Measurements from ENCODE around the gene COX19. TPM values are rescaled to one million over a fixed set of nuclear protein-coding genes. Genes with fewer than 3 reads are reported as not detected.
A peak's percentile ranks its signal among the peaks of the same experiment; 100 is the strongest.
"Not testable (repeated sequence)": the region's sequence is repeated elsewhere in the genome, so short reads cannot be mapped to it uniquely, and the experiment has no call there.

COX19 gene
- total RNA-seq, 1 experiment from 2014 or later = 12.3 TPM

DNA sequence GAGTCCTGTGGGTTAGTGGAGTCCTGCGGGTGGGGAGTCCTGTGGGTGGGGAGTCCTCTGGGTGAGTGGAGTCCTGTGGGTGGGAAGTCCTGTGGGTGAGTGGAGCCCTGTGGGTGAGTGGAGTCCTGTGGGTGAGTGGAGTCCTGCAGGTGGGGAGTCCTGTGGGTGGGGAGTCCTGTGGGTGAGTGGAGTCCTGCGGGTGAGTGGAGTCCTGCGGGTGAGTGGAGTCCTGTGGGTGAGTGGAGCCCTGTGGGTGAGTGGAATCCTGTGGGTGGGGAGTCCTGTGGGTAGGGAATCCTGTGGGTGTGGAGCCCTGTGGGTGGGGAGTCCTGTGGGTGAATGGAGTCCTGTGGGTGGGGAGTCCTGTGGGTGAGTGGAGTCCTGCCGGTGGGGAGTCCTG, 26.7 kb upstream of the COX19 start:
- H4K91ac ChIP-seq (ENCODE audit: insufficient read length, low read depth, low read length); H3K27ac ChIP-seq (ENCODE audit: insufficient read length, low read depth, low read length); H2BK20ac ChIP-seq (ENCODE audit: low read depth, low read length, poor library complexity, severe bottlenecking); H4K8ac ChIP-seq (replicated peaks; ENCODE audit: insufficient read length, low read depth, low read length); H3K27me3 Mint-ChIP-seq (ENCODE audit: low read depth); H2BK12ac ChIP-seq (ENCODE audit: insufficient read length, low read depth, low read length); H3T11ph ChIP-seq (ENCODE audit: low read length); H2BK15ac ChIP-seq (ENCODE audit: low read depth, low read length); H2AFZ ChIP-seq (ENCODE audit: low read length); H3K9ac ChIP-seq (ENCODE audit: extremely low read depth, insufficient read length, low read length); H4K5ac ChIP-seq (ENCODE audit: insufficient read length, low read depth, low read length); H2BK120ac ChIP-seq (ENCODE audit: low read depth, low read length, poor library complexity, severe bottlenecking); H3K4me2 ChIP-seq (ENCODE audit: insufficient read depth, insufficient read length, low read length); H3K56ac ChIP-seq (ENCODE audit: insufficient read length, low read depth, low read length); H3K4ac ChIP-seq (ENCODE audit: low read depth, low read length); H3K79me1 ChIP-seq (ENCODE audit: insufficient read depth, low read depth, low read length, poor library complexity, severe bottlenecking); DNase-seq; H3K9me3 ChIP-seq (ENCODE audit: control insufficient read depth, low read depth, low read length); H3K4me1 ChIP-seq (ENCODE audit: insufficient read depth, low read length); H3K27me3 ChIP-seq (ENCODE audit: insufficient read depth, low read length); H3K79me2 ChIP-seq (ENCODE audit: insufficient read depth, low read length); H3K27ac Mint-ChIP-seq; H2AK5ac ChIP-seq (ENCODE audit: insufficient read length, low read length); H3K14ac ChIP-seq (ENCODE audit: insufficient read depth, low read length); H3K23me2 ChIP-seq (ENCODE audit: insufficient read length, low read depth, low read length, poor library complexity, severe bottlenecking); H3K9me3 Mint-ChIP-seq; H4K20me1 ChIP-seq (ENCODE audit: control insufficient read depth, insufficient read depth, insufficient read length); H3K4me3 Mint-ChIP-seq; H3K18ac ChIP-seq (ENCODE audit: insufficient read length, low read depth, low read length); H3K23ac ChIP-seq (ENCODE audit: insufficient read length, low read depth, low read length); H2BK5ac ChIP-seq (ENCODE audit: insufficient read length, low read length): not testable (repeated sequence)
- no CpG with 5 or more reads among the region's 4 CpGs for WGBS (ENCODE audit: extremely low coverage, insufficient read length, low lambda C conversion rate)
- Mint-ChIP-seq H3K4me1 (peaks cover 2 to 18% of the 10 kb centered on the region in 2 experiments; a peak in 2 of 4 replicates), H3K36me3 (ENCODE audit: insufficient read depth in 1 of 3, low read depth in 3 of 3) (peaks cover 4 to 13% (median 9%) of the 10 kb centered on the region in 3 experiments; a peak in 5 of 7 replicates)

DNA sequence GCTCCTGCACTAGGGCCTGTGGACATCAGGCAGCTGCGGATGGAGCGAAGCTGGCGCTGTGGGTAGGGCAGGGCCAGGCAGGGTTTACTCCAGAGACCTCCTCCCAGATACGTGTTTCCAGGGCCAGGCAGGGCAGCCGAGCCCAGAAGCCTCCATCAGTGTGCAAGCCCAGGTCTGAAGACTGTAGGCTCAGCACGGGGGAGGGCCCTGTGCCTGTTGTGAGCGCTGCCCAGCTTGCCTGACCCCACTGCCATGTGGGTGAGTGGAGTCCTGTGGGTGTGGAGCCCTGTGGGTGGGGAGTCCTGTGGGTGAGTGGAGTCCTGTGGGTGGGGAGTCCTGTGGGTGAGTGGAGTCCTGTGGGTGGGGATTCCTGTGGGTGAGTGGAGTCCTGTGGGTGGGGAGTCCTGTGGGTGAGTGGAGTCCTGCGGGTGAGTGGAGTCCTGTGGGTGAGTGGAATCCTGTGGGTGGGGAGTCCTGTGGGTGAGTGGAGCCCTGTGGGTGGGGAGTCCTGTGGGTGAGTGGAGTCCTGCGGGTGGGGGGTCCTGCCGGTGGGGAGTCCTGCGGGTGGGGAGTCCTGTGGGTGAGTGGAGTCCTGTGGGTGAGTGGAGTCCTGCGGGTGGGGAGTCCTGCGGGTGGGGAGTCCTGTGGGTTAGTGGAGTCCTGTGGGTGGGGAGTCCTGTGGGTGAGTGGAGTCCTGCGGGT, 25.9 kb upstream of the COX19 start:
- H4K5ac ChIP-seq (ENCODE audit: insufficient read length, low read depth, low read length); H3K23me2 ChIP-seq (ENCODE audit: insufficient read length, low read depth, low read length, poor library complexity, severe bottlenecking); H3K27me3 Mint-ChIP-seq (ENCODE audit: low read depth); H3K79me2 ChIP-seq (ENCODE audit: insufficient read depth, low read length); H3K9me3 ChIP-seq (ENCODE audit: control insufficient read depth, low read depth, low read length); H2BK5ac ChIP-seq (ENCODE audit: insufficient read length, low read length); H3K9ac ChIP-seq (ENCODE audit: extremely low read depth, insufficient read length, low read length); H3K14ac ChIP-seq (ENCODE audit: insufficient read depth, low read length); H3K27me3 ChIP-seq (ENCODE audit: insufficient read depth, low read length); H3T11ph ChIP-seq (ENCODE audit: low read length); H4K8ac ChIP-seq (replicated peaks; ENCODE audit: insufficient read length, low read depth, low read length); H3K56ac ChIP-seq (ENCODE audit: insufficient read length, low read depth, low read length); H2BK120ac ChIP-seq (ENCODE audit: low read depth, low read length, poor library complexity, severe bottlenecking); H3K9me3 Mint-ChIP-seq; H3K4me3 Mint-ChIP-seq; H2BK15ac ChIP-seq (ENCODE audit: low read depth, low read length); H2AFZ ChIP-seq (ENCODE audit: low read length); H3K4me2 ChIP-seq (ENCODE audit: insufficient read depth, insufficient read length, low read length); H4K20me1 ChIP-seq (ENCODE audit: control insufficient read depth, insufficient read depth, insufficient read length); H3K18ac ChIP-seq (ENCODE audit: insufficient read length, low read depth, low read length); H3K79me1 ChIP-seq (ENCODE audit: insufficient read depth, low read depth, low read length, poor library complexity, severe bottlenecking); H3K23ac ChIP-seq (ENCODE audit: insufficient read length, low read depth, low read length); H3K27ac ChIP-seq (ENCODE audit: insufficient read length, low read depth, low read length); H3K4me1 ChIP-seq (ENCODE audit: insufficient read depth, low read length); H2AK5ac ChIP-seq (ENCODE audit: insufficient read length, low read length); H4K91ac ChIP-seq (ENCODE audit: insufficient read length, low read depth, low read length); H2BK12ac ChIP-seq (ENCODE audit: insufficient read length, low read depth, low read length); H3K4ac ChIP-seq (ENCODE audit: low read depth, low read length); H2BK20ac ChIP-seq (ENCODE audit: low read depth, low read length, poor library complexity, severe bottlenecking): not testable (repeated sequence)
- peak overlapping the region in 2 of 3 experiments; percentile 62 to 77; a peak in 4 of 7 replicates for H3K27ac Mint-ChIP-seq
- peak; percentile 57 for DNase-seq
- H3K36me3 Mint-ChIP-seq (ENCODE audit: insufficient read depth in 1 of 3, low read depth in 3 of 3) = peaks cover 4 to 10% (median 9%) of the 10 kb centered on the region in 3 experiments; a peak in 5 of 7 replicates
- peaks cover 2 to 18% of the 10 kb centered on the region in 2 experiments; a peak in 2 of 4 replicates for H3K4me1 Mint-ChIP-seq
- no CpG with 5 or more reads among the region's 14 CpGs for WGBS (ENCODE audit: extremely low coverage, insufficient read length, low lambda C conversion rate)

Measured in H9 (cell line).